ENCODE results near the gene NSRP1.

DNA sequence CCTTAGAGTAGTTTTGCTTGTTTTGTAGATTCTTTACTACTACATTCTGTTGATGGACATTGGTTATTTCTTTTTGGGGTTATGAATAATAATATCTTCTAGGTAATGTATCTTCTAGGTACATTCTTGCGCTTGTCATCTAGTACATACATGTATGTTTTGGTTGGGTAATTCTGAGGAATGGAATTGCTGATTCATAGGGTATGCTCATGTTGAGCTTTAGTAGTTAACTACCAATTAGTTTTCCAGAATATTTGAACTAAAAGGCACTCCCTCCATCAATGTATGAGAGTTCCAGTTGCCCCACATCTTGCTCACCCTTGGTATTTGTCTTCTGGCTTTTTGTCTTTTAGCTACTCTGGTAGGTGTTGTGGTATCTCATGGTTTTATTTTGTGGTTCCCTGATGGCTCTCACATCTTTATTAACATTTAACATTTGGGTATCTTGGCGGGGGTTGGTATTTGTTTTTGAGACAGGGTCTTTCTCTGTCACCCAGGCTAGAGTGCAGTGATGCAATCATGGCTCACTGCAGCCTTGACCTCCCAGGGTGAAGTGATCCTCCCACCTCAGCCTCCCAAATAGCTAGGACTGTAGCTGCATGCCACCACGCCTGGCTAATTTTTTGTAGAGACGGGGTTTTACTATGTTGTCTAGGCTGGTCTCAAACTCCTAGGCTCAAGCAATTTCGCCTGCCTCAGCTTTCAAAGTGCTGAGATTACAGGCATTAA is 71.8 kb downstream of the NSRP1 start:
- TF ChIP-seq CBX5 (IDR thresholded peaks at IDR 0.05; ENCODE audit: low read depth, low read length) (no peak), TCF12 (IDR thresholded peaks at IDR 0.05; ENCODE audit: low read depth, low read length) (no peak), PHF8 (conservative IDR thresholded peaks at IDR 0.05; ENCODE audit: low read depth, low read length) (no peak), POLR2A (IDR thresholded peaks at IDR 0.05; ENCODE audit: control extremely low read depth in 1 of 2, low read depth in 2 of 2, low read length in 2 of 2) (no peak), SIN3A (conservative IDR thresholded peaks at IDR 0.05 in 1 of 2, IDR thresholded peaks at IDR 0.05 in 1 of 2; ENCODE audit: low read depth in 1 of 2, low read length in 2 of 2) (no peak), CBX8 (IDR thresholded peaks at IDR 0.05; ENCODE audit: borderline replicate concordance, low read depth, low read length) (no peak), TEAD4 (IDR thresholded peaks at IDR 0.05; ENCODE audit: low read depth, low read length) (no peak), SUZ12 (IDR thresholded peaks at IDR 0.05; ENCODE audit: low read length) (no peak), ZNF274 (IDR thresholded peaks at IDR 0.05; ENCODE audit: borderline replicate concordance, extremely low read depth, low read length) (no peak)
- TF ChIP-seq, protein P1, sequence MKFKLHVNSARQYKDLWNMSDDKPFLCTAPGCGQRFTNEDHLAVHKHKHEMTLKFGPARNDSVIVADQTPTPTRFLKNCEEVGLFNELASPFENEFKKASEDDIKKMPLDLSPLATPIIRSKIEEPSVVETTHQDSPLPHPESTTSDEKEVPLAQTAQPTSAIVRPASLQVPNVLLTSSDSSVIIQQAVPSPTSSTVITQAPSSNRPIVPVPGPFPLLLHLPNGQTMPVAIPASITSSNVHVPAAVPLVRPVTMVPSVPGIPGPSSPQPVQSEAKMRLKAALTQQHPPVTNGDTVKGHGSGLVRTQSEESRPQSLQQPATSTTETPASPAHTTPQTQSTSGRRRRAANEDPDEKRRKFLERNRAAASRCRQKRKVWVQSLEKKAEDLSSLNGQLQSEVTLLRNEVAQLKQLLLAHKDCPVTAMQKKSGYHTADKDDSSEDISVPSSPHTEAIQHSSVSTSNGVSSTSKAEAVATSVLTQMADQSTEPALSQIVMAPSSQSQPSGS (IDR thresholded peaks at IDR 0.05; ENCODE audit: low read length): no peak
- TF ChIP-seq, protein P2, sequence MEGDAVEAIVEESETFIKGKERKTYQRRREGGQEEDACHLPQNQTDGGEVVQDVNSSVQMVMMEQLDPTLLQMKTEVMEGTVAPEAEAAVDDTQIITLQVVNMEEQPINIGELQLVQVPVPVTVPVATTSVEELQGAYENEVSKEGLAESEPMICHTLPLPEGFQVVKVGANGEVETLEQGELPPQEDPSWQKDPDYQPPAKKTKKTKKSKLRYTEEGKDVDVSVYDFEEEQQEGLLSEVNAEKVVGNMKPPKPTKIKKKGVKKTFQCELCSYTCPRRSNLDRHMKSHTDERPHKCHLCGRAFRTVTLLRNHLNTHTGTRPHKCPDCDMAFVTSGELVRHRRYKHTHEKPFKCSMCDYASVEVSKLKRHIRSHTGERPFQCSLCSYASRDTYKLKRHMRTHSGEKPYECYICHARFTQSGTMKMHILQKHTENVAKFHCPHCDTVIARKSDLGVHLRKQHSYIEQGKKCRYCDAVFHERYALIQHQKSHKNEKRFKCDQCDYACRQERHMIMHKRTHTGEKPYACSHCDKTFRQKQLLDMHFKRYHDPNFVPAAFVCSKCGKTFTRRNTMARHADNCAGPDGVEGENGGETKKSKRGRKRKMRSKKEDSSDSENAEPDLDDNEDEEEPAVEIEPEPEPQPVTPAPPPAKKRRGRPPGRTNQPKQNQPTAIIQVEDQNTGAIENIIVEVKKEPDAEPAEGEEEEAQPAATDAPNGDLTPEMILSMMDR (IDR thresholded peaks at IDR 0.05; ENCODE audit: control extremely low read depth in 1 of 3, insufficient read depth in 1 of 3, low read depth in 1 of 3, low read length in 3 of 3): no peak
